KMS-11 (cell line): ENCODE results near the gene IGFBP2.

ENCODE experiments used
- H2AFZ ChIP-seq: fragments of 200-600 bp; sonication (generic); 2 replicates; pipeline ENCODE4 v1.6.1; 2016; ENCODE audit warnings: antibody characterized with exemption, mixed run types, low read depth
- H3K27ac ChIP-seq: fragments of 200-600 bp; sonication (generic); 2 replicates; pipeline ENCODE4 v1.6.1; 2016; ENCODE audit warnings: mild to moderate bottlenecking, mixed run types
- H3K27me3 ChIP-seq: fragments of 200-600 bp; sonication (generic); 2 replicates; pipeline ENCODE4 v1.6.1; 2017; ENCODE audit warnings: mild to moderate bottlenecking, low read depth, mixed run types, moderate library complexity; ENCODE audit not compliant: insufficient read depth
- H3K36me3 ChIP-seq: fragments of 200-600 bp; sonication (generic); 2 replicates; pipeline ENCODE4 v1.6.1; 2017; ENCODE audit warnings: mild to moderate bottlenecking, mixed run types; ENCODE audit not compliant: insufficient read depth
- H3K4me1 ChIP-seq: fragments of 200-600 bp; sonication (generic); 2 replicates; pipeline ENCODE4 v1.6.1; 2016; ENCODE audit warnings: mild to moderate bottlenecking, low read depth, mixed run types; ENCODE audit not compliant: poor library complexity, severe bottlenecking
- H3K4me2 ChIP-seq: fragments of 200-600 bp; sonication (generic); 2 replicates; pipeline ENCODE4 v1.7.0; 2016; ENCODE audit warnings: mild to moderate bottlenecking, mixed run types
- H3K4me3 ChIP-seq: fragments of 200-600 bp; sonication (generic); IDR thresholded peaks from 2 replicates; pipeline ENCODE4 v1.6.1; 2017; ENCODE audit warnings: low read depth, low read length, mixed read lengths; ENCODE audit not compliant: insufficient read depth
- H3K79me2 ChIP-seq: fragments of 200-600 bp; sonication (generic); 2 replicates; pipeline ENCODE4 v1.6.1; 2016; ENCODE audit warnings: low read depth, mixed run types; ENCODE audit not compliant: insufficient read depth
- H3K9ac ChIP-seq: fragments of 200-600 bp; sonication (generic); 2 replicates; pipeline ENCODE4 v1.6.1; 2016; ENCODE audit warnings: mild to moderate bottlenecking, mixed run types
- H4K20me1 ChIP-seq: fragments of 200-600 bp; sonication (generic); 2 replicates; pipeline ENCODE4 v1.6.1; 2016; ENCODE audit warnings: mild to moderate bottlenecking, mixed run types; ENCODE audit not compliant: insufficient read depth
- CTCF ChIP-seq: fragments of 200-600 bp; sonication (generic); conservative IDR thresholded peaks from 2 replicates; pipeline ENCODE4 v1.6.1; 2017; ENCODE audit warnings: low read depth, mild to moderate bottlenecking, antibody characterized with exemption, low read length, moderate library complexity, mixed read lengths

The IGFBP2 gene

DNA sequence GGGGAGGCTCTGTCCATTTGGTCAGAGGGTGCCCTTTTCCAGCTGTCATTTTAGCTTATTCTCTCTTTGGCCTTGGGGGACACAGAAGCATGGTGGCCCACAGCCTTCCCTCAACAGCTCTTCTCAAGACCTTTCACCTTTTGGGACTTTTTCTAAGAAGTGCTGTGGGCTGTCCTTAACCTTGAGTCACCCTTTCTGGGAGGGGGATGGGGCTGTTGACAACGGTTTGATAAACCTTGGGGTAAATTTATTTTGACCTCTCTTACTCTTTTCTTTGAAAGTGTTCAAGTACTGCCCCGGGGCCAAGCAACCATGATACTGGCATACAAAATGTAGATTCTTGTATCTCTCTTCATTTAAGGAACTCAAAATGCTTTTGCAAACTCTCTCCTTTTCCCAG lies 48.5 kb downstream of the IGFBP2 start:
- H3K36me3 ChIP-seq, result no peaks in the 10 kb centered on the region
- H3K79me2 ChIP-seq, result no peaks in the 10 kb centered on the region
- H3K27ac ChIP-seq, result no peak overlapping the region
- no peak overlapping the region for H3K9ac ChIP-seq
- TF ChIP-seq CTCF, result no peak
- peak overlapping the region; percentile 26; the same call in 1 of the 2 replicates for H3K4me2 ChIP-seq
- peaks cover 10% of the 10 kb centered on the region for H3K4me1 ChIP-seq
- no peak overlapping the region for H3K4me3 ChIP-seq
- H2AFZ ChIP-seq, result peak overlapping the region; percentile 66; the same call in 1 of the 2 replicates
- no peaks in the 10 kb centered on the region for H3K27me3 ChIP-seq
- H4K20me1 ChIP-seq, result no peaks in the 10 kb centered on the region

DNA sequence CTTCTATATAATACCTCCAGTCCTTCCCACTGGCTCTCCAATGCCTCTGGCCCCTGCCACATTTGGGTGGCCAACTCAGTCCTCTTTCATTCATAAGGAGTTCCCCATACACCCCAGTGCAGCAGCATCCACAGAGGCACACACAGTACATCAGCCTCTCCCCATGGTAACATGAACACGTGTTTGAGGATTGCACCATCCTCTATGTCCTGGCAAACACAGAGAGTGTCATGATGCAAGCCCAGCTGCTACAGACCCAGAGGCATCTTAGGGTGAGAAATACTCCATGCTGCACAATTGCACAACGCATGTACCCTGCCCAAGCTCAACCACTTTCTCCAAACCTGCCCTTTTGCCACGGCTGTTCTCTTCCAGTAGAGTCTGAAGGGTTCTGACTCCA lies 50.6 kb downstream of the IGFBP2 start:
- no peak for TF ChIP-seq CTCF

DNA sequence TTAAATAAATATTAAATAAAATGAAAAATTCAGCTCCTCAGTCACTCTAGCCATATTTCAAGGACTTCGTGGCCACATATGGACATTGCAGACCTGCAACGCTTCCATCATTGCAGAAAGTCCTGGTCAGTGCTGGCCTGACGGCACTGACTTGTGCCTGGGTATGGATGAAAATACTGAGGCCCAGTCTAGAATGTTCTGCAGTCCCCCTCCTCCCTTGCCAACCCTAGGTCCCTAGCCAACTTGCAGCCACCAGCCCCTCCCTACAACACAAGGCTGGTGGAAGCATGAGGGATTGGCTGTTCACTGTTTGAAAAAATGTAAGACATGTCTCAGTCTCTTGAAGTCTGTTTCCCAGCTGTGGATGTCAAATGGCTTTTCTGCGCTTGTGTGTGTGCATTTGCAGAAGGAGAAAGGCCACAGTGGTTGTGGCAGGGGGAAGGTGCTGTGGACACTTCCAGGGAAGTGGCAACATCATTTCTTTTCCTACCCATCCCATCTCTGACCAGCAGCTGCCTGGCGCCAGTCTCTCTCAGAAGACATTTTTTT lies 52.2 kb downstream of the IGFBP2 start:
- no peak overlapping the region for H3K4me2 ChIP-seq
- no peak overlapping the region for H2AFZ ChIP-seq
- H3K4me3 ChIP-seq, result no peak overlapping the region
- no peaks in the 10 kb centered on the region for H3K36me3 ChIP-seq
- peaks cover 15% of the 10 kb centered on the region for H3K4me1 ChIP-seq
- H3K9ac ChIP-seq, result no peak overlapping the region
- H3K79me2 ChIP-seq, result no peaks in the 10 kb centered on the region
- no peaks in the 10 kb centered on the region for H3K27me3 ChIP-seq
- H4K20me1 ChIP-seq, result no peaks in the 10 kb centered on the region
- no peak for TF ChIP-seq CTCF
- no peak overlapping the region for H3K27ac ChIP-seq

More for the DNA sequence above, 50.6 kb downstream of the IGFBP2 start:
- Histone ChIP-seq H3K9ac (no peak overlapping the region), H3K27ac (no peak overlapping the region), H3K4me1 (peaks cover 10% of the 10 kb centered on the region), H3K79me2 (no peaks in the 10 kb centered on the region), H3K36me3 (no peaks in the 10 kb centered on the region), H4K20me1 (no peaks in the 10 kb centered on the region), H3K4me2 (no peak overlapping the region), H3K4me3 (no peak overlapping the region), H2AFZ (no peak overlapping the region), H3K27me3 (no peaks in the 10 kb centered on the region)

DNA sequence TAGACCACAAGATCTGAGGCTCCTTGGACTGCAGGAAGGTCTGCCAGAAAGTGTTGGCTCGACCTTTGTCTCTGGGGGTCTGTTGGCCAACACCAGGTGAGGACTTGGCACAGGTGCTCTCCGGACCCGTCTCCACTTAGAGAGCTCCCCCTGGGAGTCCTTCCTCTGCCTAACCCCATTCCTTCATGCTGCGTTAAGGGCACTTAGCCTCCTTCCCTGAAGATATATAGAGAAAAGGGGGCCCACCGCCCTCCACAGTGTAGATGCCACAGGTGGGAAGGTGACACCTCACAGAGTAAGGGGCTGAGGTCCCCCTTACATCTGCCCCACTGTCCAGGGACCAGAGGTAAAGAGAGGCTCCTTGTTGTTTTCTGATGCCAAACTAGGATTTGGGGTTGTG lies 53.9 kb downstream of the IGFBP2 start:
- Histone ChIP-seq H4K20me1 (no peaks in the 10 kb centered on the region), H3K79me2 (no peaks in the 10 kb centered on the region)

More for the DNA sequence above, 53.9 kb downstream of the IGFBP2 start:
- no peak for TF ChIP-seq CTCF
- no peaks in the 10 kb centered on the region for H3K27me3 ChIP-seq
- H3K36me3 ChIP-seq, result no peaks in the 10 kb centered on the region
- H2AFZ ChIP-seq, result no peak overlapping the region
- no peak overlapping the region for H3K9ac ChIP-seq
- H3K4me3 ChIP-seq, result no peak overlapping the region
- H3K4me2 ChIP-seq, result no peak overlapping the region
- H3K4me1 ChIP-seq, result peaks cover 13% of the 10 kb centered on the region
- H3K27ac ChIP-seq, result no peak overlapping the region
